ENCODE results near the gene POLR1A.

Gene POLR1A

GRCh38 chr2:86143926-86144685 is 38.4 kb upstream of the POLR1A start:
- Histone ChIP-seq H3K27me3 (ENCODE audit: insufficient read depth, low read length, poor library complexity) (no peaks in the 10 kb centered on the region), H3K79me2 (ENCODE audit: insufficient read depth, low read length) (no peaks in the 10 kb centered on the region), H3K27ac (ENCODE audit: low read length) (no peak overlapping the region), H3K36me3 (ENCODE audit: insufficient read depth, low read length) (peaks cover 91% of the 10 kb centered on the region), H4K20me1 (ENCODE audit: insufficient read depth, low read length) (no peaks in the 10 kb centered on the region), H2AFZ (ENCODE audit: low read depth, low read length) (no peak overlapping the region), H3K4me3 (ENCODE audit: low read depth in 1 of 2, low read length in 2 of 2) (no peak overlapping the region), H3K9me3 (ENCODE audit: insufficient read depth, low read length, severe bottlenecking) (no peaks in the 10 kb centered on the region), H3K9ac (ENCODE audit: low read depth, low read length) (no peak overlapping the region), H3K4me1 (ENCODE audit: insufficient read depth, low read length) (no peaks in the 10 kb centered on the region), H3K4me2 (ENCODE audit: insufficient read depth, low read length) (no peak overlapping the region)
- DNase-seq, result no peak
- ATAC-seq (ENCODE audit: insufficient read depth, low read depth), result peak; percentile 18; the same call in 1 of the 3 replicates
- TF ChIP-seq CTCF (IDR thresholded peaks at IDR 0.05; ENCODE audit: borderline replicate concordance, extremely low read depth, low read length, poor library complexity, severe bottlenecking), result no peak
- TF ChIP-seq EZH2 (IDR thresholded peaks at IDR 0.05; ENCODE audit: borderline replicate concordance, low read depth, low read length, severe bottlenecking), result no peak

GRCh38 chr2:86143307-86143706 is 37.6 kb upstream of the POLR1A start:
- Histone ChIP-seq H3K4me1 (ENCODE audit: insufficient read depth, low read length) (no peaks in the 10 kb centered on the region), H3K27me3 (ENCODE audit: insufficient read depth, low read length, poor library complexity) (no peaks in the 10 kb centered on the region), H3K4me2 (ENCODE audit: insufficient read depth, low read length) (no peak overlapping the region), H4K20me1 (ENCODE audit: insufficient read depth, low read length) (no peaks in the 10 kb centered on the region), H3K27ac (ENCODE audit: low read length) (no peak overlapping the region), H3K79me2 (ENCODE audit: insufficient read depth, low read length) (no peaks in the 10 kb centered on the region), H3K9ac (ENCODE audit: low read depth, low read length) (no peak overlapping the region), H3K36me3 (ENCODE audit: insufficient read depth, low read length) (peaks cover 93% of the 10 kb centered on the region), H3K9me3 (ENCODE audit: insufficient read depth, low read length, severe bottlenecking) (no peaks in the 10 kb centered on the region), H3K4me3 (ENCODE audit: low read depth in 1 of 2, low read length in 2 of 2) (no peak overlapping the region), H2AFZ (ENCODE audit: low read depth, low read length) (no peak overlapping the region)
- TF ChIP-seq EZH2 (IDR thresholded peaks at IDR 0.05; ENCODE audit: borderline replicate concordance, low read depth, low read length, severe bottlenecking), result no peak
- no peak for TF ChIP-seq CTCF (IDR thresholded peaks at IDR 0.05; ENCODE audit: borderline replicate concordance, extremely low read depth, low read length, poor library complexity, severe bottlenecking)
- no peak for ATAC-seq (ENCODE audit: insufficient read depth, low read depth)
- no peak for DNase-seq

- Histone ChIP-seq H3K27ac (ENCODE audit: low read length) (no peak overlapping the region), H3K9me3 (ENCODE audit: insufficient read depth, low read length, severe bottlenecking) (no peaks in the 10 kb centered on the region), H3K79me2 (ENCODE audit: insufficient read depth, low read length) (no peaks in the 10 kb centered on the region), H3K27me3 (ENCODE audit: insufficient read depth, low read length, poor library complexity) (no peaks in the 10 kb centered on the region), H2AFZ (ENCODE audit: low read depth, low read length) (no peak overlapping the region), H4K20me1 (ENCODE audit: insufficient read depth, low read length) (no peaks in the 10 kb centered on the region), H3K4me1 (ENCODE audit: insufficient read depth, low read length) (no peaks in the 10 kb centered on the region), H3K4me3 (ENCODE audit: low read depth in 1 of 2, low read length in 2 of 2) (no peak overlapping the region), H3K36me3 (ENCODE audit: insufficient read depth, low read length) (peaks cover 94% of the 10 kb centered on the region), H3K4me2 (ENCODE audit: insufficient read depth, low read length) (no peak overlapping the region), H3K9ac (ENCODE audit: low read depth, low read length) (no peak overlapping the region)
- no peak for ATAC-seq (ENCODE audit: insufficient read depth, low read depth)
- DNase-seq, result no peak
- no peak for TF ChIP-seq CTCF (IDR thresholded peaks at IDR 0.05; ENCODE audit: borderline replicate concordance, extremely low read depth, low read length, poor library complexity, severe bottlenecking)
- no peak for TF ChIP-seq EZH2 (IDR thresholded peaks at IDR 0.05; ENCODE audit: borderline replicate concordance, low read depth, low read length, severe bottlenecking)
These were observed 37.0 kb upstream of the POLR1A start for GRCh38 chr2:86142436-86143257.

Data from DND-41 (cell line).